Subcutaneous adipose tissue (tissue), 4 donors: ENCODE measurements around the gene GAS2L3. TPM values are rescaled to one million over a fixed set of nuclear protein-coding genes. Genes with fewer than 3 reads are reported as not detected.

ENCODE experiments used
- total RNA-seq, 4 donors: library from RNA; depleted of rRNA; stranded (reverse); fragments of >200 nt; gene quantifications; one replicate each; pipeline ENCODE4 v1.1.0, GENCODE V29; 2016
- TF ChIP-seq, protein P1 (sequence below): fragments of 450-650 bp; IDR thresholded peaks from one replicate; pipeline ENCODE4 v1.5.1; 2016; ENCODE audit warnings: low read depth, mild to moderate bottlenecking, control low read depth, antibody characterized with exemption, moderate library complexity

The GAS2L3 gene
- total RNA-seq, 4 donors from 2014 or later, result 4.0 to 27.0 (median 11.0) TPM

DNA sequence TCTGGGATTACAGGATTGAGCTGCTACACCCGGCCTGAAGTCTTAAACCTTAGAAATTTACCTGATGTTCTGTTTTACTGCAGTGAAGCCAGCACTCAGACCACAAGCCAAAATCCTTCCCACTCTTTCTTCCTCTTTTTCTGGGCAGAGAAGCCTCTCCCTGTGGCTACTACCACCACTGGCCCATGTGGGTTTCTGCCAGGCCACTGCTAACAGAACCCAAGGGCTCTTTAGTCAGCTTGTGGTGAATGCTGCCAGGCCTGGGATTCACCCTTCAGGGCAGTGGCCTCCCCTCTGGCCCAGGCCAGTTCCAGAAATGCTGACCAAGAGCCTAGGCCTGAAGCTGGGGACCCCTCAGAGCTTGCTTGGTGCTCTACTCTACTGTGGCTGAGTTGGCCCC is 35.3 kb downstream of the GAS2L3 start:
- TF ChIP-seq, protein P1, sequence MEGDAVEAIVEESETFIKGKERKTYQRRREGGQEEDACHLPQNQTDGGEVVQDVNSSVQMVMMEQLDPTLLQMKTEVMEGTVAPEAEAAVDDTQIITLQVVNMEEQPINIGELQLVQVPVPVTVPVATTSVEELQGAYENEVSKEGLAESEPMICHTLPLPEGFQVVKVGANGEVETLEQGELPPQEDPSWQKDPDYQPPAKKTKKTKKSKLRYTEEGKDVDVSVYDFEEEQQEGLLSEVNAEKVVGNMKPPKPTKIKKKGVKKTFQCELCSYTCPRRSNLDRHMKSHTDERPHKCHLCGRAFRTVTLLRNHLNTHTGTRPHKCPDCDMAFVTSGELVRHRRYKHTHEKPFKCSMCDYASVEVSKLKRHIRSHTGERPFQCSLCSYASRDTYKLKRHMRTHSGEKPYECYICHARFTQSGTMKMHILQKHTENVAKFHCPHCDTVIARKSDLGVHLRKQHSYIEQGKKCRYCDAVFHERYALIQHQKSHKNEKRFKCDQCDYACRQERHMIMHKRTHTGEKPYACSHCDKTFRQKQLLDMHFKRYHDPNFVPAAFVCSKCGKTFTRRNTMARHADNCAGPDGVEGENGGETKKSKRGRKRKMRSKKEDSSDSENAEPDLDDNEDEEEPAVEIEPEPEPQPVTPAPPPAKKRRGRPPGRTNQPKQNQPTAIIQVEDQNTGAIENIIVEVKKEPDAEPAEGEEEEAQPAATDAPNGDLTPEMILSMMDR, result no peak

DNA sequence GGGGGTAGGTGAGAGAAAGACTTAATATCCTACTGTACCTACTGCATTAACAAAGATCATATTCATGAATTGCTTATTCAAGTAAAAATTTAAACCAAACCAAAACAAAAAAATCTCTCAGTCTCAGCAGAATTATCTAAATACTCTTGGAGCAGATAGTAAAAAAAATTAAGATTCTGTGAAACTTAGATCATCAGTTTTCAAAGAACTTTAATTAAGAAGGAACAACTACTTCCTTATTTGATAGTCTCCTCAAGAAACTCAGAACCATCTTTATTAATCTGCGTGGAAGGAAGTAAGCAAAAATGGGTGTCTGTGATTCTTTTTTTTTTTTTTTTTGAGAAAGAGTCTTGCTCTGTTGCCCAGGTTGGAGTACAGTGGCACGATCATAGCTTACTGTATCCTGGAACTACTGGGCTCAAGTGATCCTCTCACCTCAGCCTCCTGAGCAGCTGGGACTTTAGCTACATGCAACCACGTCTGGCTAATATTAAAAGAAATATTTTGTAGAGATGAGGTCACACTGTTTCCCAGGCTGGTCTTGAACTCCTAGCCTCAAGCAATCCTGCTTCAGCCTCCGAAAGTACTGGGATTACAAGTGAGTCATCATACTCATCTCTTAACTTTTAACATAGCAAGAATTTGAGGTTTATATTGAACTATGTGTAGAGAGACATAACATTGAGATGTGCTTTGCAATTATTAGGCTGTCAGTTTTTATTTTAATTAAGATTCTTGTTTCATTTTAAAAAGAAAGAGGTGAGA is 37.4 kb downstream of the GAS2L3 start:
- TF ChIP-seq, protein P1, result no peak

DNA sequence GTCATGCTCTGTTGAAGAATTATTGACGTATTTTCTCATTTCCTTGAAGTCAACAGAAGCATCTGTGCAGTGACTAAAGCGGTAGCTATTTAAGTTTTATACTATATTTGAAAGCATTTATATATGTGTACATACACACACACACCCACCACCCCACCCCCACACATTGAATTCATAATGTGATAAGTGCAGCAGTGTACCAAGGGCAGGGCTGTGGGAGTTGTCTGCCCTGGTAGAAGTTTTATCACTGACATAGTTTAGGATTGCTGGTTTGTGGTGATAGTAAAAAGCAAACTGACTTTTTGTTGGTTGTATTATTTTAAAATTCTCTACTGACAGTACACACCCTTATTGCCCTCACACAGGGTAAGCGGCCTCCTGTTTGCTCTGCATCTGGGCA is 39.1 kb downstream of the GAS2L3 start:
- TF ChIP-seq, protein P1, result no peak

DNA sequence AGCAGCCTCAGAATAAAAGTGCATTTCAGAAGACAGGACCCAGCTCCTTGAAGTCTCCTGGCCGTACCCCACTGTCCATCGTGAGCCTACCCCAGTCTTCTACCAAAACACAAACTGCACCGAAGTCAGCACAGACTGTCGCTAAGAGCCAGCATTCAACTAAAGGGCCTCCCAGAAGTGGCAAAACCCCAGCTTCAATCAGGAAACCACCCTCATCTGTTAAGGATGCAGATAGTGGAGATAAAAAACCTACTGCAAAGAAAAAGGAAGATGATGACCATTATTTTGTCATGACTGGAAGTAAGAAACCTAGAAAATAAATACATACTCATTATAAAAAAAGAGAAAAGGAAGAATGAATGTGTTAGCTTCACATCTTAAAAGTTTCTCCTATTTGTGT is 51.1 kb downstream of the GAS2L3 start:
- TF ChIP-seq, protein P1, result no peak

DNA sequence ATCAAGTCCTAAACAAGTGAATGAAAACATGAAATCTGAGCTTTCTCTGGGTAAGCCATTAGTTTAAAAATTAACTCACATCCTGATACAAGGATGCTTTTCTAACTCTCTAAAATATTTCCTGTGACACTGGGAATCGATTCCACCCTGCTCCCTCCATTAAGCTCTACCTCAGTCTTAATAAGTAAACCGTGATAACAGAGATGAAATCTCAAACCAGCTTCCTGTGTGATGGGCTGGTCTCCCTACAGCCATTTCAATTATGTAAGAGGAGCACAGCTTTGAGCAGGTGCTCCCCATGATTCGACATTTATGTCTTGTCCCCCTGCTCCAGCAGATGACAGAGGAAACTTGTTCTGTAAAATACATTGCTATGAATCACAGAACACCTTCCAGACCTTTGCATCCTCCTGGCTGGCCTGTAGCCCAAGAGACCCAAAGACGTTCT is 59.0 kb downstream of the GAS2L3 start:
- TF ChIP-seq, protein P1, result no peak

DNA sequence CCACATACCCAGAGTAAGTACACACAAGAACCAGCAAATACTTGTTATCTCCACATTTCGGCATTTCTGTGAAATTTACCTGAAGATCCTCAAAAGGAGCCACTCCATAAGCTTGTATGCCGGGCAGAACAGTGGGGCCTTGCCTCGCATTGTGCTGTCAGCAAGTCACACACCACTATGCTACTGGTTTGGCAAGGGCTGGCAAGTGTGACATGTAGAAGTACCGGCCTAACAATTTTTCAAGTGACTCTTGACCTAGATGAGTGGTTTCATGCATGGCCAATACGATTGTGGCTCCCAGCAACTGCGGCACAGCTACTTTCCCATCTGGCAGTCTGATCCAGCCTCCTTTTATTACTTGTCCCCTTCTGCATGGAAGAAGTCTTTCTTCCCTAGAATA is 69.8 kb downstream of the GAS2L3 start:
- TF ChIP-seq, protein P1, result no peak

DNA sequence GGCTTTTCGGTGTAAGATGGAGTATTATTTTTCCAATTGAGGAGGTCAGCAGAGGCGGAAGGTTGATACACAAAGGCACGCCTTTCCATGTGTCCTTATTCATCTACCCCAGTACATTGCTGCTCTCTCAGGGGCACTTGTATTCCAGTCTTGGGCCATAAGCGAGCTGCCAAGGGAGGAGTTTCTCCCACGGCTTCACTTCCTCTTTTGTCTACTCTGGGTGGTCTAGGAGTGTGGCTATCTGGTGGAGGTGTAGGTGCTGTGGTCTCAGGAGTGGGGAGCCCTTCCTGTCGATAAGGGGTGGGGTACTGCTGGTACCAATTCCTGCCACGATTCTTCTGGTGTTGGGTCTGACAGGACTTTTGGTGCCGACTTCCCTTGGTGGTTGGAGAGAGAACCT is 73.4 kb downstream of the GAS2L3 start:
- TF ChIP-seq, protein P1, result no peak
